ENCODE data around the gene DPM3. TPM values are rescaled to one million over a fixed set of nuclear protein-coding genes. Genes with fewer than 3 reads are reported as not detected.

DPM3 gene
- total RNA-seq, 1 experiment from 2014 or later = 65.8 TPM

DNA sequence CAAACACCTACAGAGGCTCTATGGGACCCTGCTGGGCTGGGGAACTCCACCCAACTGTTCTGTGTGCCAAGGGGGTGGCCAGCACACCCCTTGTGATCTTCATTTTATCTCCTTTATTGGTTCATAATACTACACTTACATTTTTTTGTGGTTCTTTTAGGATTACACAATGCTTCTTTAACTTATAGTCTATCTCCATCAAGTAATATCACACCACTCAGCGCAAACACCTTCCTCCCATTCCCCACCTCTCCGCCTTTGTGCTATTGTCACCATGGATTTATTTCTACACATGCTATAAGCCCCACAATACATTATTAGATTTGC lies 45.7 kb downstream of the DPM3 start:
- DNase-seq (ENCODE audit: low read depth) = no peak

DNA sequence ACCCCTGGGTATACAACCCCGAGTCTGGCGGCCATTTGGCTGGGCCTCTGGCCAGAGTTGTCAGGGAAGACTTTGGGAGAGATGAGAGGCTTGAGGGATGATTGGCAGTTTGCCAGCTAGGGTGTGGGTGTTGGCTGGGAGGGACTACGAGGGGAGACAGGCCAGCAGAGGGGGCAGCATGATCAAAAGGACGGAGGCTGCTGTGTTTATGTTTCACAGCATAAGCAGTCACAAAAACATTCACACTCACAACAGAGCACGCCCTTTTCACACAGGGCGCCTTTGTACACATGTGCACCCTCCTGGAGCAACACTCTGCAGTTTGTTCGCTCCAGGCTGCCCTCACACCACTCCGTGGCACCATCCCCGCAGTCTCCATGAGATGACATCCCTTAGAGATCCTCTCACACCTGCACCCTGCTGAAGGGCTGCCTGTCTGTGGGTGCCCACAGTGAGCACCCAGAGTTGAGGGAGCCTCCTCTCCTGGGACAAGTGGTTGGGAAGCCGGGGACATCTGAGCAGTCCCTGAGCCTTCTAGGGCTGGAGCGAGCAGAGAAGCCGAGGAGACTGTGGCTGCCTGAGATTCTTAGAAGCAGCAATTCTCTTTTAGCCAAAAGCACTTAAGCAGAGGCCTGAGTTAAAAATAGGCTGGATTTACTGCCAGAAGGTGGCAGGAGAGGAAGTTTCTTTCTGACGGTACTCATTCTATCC lies 46.3 kb downstream of the DPM3 start:
- DNase-seq (ENCODE audit: low read depth) = peak; percentile 52

DNA sequence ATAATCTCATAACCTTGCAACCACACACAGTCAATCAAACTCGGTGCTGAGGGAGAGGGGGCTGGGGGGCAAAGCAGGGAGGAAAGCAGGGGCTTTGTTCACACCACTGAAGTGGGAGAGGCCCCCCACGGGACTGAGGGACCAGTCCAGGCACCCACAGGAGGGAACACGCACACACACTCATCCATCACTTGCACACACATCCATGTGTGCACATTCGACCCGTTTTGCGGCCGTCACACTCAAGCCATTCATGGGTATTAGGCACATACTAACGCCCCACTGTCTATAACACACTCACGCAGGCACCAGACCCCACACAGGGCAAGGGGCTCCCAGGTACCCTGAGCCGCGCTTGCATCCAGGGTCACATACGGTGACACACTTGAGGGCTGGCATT lies 47.7 kb downstream of the DPM3 start:
- no peak for DNase-seq (ENCODE audit: low read depth)

DNA sequence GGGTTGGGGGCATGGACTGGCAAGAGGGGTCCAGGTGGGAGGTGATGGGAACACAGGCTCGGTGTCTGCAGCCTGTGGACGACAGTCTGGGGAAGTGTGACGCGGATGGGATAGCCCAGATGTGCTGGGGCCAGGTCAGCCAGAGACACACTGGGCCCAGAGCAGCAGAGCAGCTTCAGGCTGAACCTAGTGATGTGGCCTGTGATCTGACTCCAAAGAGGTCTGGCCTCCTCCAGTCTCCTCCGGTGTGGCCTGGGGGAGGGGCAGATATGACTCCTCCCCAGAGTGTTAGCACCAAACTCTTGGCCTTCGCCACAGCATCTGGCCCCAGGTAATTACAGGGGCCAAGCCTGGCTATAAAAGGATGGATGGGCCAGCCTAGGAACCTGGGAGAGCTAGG lies 48.2 kb downstream of the DPM3 start:
- DNase-seq (ENCODE audit: low read depth) = no peak

DNA sequence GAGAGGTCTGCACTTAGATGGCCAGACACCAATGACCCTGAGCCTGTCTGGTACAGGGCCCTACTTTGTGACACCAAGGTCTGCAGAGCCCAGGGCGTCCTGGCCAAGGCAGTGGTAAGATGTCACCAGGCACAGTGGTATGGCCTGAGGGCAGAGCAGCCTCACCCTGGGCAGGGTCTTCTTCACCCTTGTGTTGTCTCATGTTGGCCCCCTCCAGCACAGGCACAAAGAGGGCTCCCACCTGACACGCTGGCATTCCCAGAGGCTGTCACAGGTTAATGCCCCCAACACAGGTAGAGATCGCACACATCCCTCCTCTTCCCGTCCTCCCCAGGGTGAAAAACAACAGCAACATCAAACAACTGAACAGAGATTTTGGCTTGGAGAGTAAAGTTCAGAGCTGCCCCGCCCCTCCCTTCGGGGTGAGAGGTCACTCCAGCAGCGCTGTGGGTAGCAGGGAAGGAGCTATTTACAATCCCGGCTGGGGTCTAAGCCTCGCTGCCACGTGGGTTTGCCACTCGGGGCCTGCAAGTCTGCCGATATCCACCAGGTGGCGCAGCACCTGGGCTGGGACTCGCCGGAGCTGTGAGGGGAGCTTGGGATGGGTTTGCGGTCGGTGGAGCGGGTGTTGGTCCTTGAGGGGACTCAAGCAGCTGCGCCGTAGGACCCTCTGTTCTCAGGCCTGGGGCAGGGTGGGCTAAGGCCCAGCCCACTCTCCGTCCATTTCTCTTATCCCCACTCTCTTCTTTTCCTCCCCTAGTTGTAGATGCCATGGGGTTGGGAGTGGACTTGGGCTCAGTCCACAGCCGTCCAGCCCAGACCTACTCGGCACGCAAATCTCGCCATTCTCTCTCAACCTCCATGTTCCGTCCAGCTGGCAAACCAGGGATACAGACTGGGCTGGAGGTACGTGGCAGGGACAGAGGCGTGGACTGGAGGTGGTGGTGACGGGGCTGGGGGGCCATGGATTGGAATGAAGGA lies 49.0 kb downstream of the DPM3 start:
- DNase-seq (ENCODE audit: low read depth) = peak; percentile 52

Other genes starting within 250 kb of the DPM3 start
- 8.7 and 9.3 TPM in 2 replicates for gene PMVK, start 203.8 kb downstream of the DPM3 start, total RNA-seq (2014; rRNA removed; shearing (Covaris generic))
- 14.7 and 23.3 TPM in 2 replicates for gene PBXIP1, start 184.4 kb downstream of the DPM3 start, total RNA-seq (2014; rRNA removed; shearing (Covaris generic))
- gene PYGO2, start 178.7 kb downstream of the DPM3 start, total RNA-seq (2014; rRNA removed; shearing (Covaris generic)) = 16.1 and 18.4 TPM in 2 replicates
- 111 and 115 TPM in 2 replicates for gene SHC1, start 169.8 kb downstream of the DPM3 start, total RNA-seq (2014; rRNA removed; shearing (Covaris generic))
- gene CKS1B, start 165.8 kb downstream of the DPM3 start, total RNA-seq (2014; rRNA removed; shearing (Covaris generic)) = 344 and 400 TPM in 2 replicates
- 22.5 and 26.0 TPM in 2 replicates for gene FLAD1, start 157.2 kb downstream of the DPM3 start, total RNA-seq (2014; rRNA removed; shearing (Covaris generic))
- 1.7 TPM in 1 of 2 replicates, not detected in the other for gene LENEP, start 146.9 kb downstream of the DPM3 start, total RNA-seq (2014; rRNA removed; shearing (Covaris generic))
- 4.9 and 6.9 TPM in 2 replicates for gene ZBTB7B, start 137.7 kb downstream of the DPM3 start, total RNA-seq (2014; rRNA removed; shearing (Covaris generic))
- not detected in 2 replicates for gene DCST2, start 106.8 kb downstream of the DPM3 start, total RNA-seq (2014; rRNA removed; shearing (Covaris generic))
- not detected in 2 replicates for gene DCST1, start 106.7 kb downstream of the DPM3 start, total RNA-seq (2014; rRNA removed; shearing (Covaris generic))
- gene ADAM15, start 89.2 kb downstream of the DPM3 start, total RNA-seq (2014; rRNA removed; shearing (Covaris generic)) = 30.6 and 31.8 TPM in 2 replicates
- gene EFNA4, start 76.8 kb downstream of the DPM3 start, total RNA-seq (2014; rRNA removed; shearing (Covaris generic)) = 4.7 and 5.8 TPM in 2 replicates
- gene EFNA3, start 61.7 kb downstream of the DPM3 start, total RNA-seq (2014; rRNA removed; shearing (Covaris generic)) = 0.48 and 0.68 TPM in 2 replicates
- 0.59 and 2.5 TPM in 2 replicates for gene EFNA1, start 12.7 kb downstream of the DPM3 start, total RNA-seq (2014; rRNA removed; shearing (Covaris generic))
- 24.2 and 32.5 TPM in 2 replicates for gene SLC50A1, start 4.7 kb downstream of the DPM3 start, total RNA-seq (2014; rRNA removed; shearing (Covaris generic))
- 169 and 172 TPM in 2 replicates for gene KRTCAP2, start 32.8 kb upstream of the DPM3 start, total RNA-seq (2014; rRNA removed; shearing (Covaris generic))
- 2.3 and 2.9 TPM in 2 replicates for gene TRIM46, start 33.3 kb upstream of the DPM3 start, total RNA-seq (2014; rRNA removed; shearing (Covaris generic))
- gene THBS3, start 67.4 kb upstream of the DPM3 start, total RNA-seq (2014; rRNA removed; shearing (Covaris generic)) = 4.1 and 8.1 TPM in 2 replicates
- 88.3 and 97.7 TPM in 2 replicates for gene MTX1, start 68.2 kb upstream of the DPM3 start, total RNA-seq (2014; rRNA removed; shearing (Covaris generic))
- 3.2 and 4.2 TPM in 2 replicates for gene ENTREP3, start 115.0 kb upstream of the DPM3 start, total RNA-seq (2014; rRNA removed; shearing (Covaris generic))
- 69.0 and 73.9 TPM in 2 replicates for gene SCAMP3, start 121.8 kb upstream of the DPM3 start, total RNA-seq (2014; rRNA removed; shearing (Covaris generic))
- gene CLK2, start 133.0 kb upstream of the DPM3 start, total RNA-seq (2014; rRNA removed; shearing (Covaris generic)) = 13.1 and 20.8 TPM in 2 replicates
- gene HCN3, start 136.9 kb upstream of the DPM3 start, total RNA-seq (2014; rRNA removed; shearing (Covaris generic)) = 0.36 and 0.59 TPM in 2 replicates
- not detected in 2 replicates for gene PKLR, start 160.9 kb upstream of the DPM3 start, total RNA-seq (2014; rRNA removed; shearing (Covaris generic))
- gene FDPS, start 168.3 kb upstream of the DPM3 start, total RNA-seq (2014; rRNA removed; shearing (Covaris generic)) = 148 and 166 TPM in 2 replicates
- gene RUSC1, start 180.4 kb upstream of the DPM3 start, total RNA-seq (2014; rRNA removed; shearing (Covaris generic)) = 25.1 and 26.2 TPM in 2 replicates

Measured in RPMI7951 (cell line).